A673 (cell line): ENCODE results near the gene DPF3. TPM values are rescaled to one million over a fixed set of nuclear protein-coding genes. Genes with fewer than 3 reads are reported as not detected.

Experiments
- BruUV-seq: library from RNA; stranded (reverse); fragments of 400-500 nt; replicated peaks from 2 replicates; lab custom pipeline; 2021; lab: Mats Ljungman, UMichigan
- CTCF ChIA-PET: fragments of 300-600 bp; sonication (Branson Sonifier 250); formaldehyde crosslinking; loops from one replicate; lab custom pipeline; 2022; ENCODE audit warnings: antibody characterized with exemption; lab: Charles Lee
- POLR2A ChIA-PET: fragments of 300-600 bp; sonication (Branson Sonifier 250); formaldehyde crosslinking; loops from one replicate; lab custom pipeline; 2022; ENCODE audit warnings: antibody characterized with exemption; ENCODE audit not compliant: low non-redundant PET; lab: Charles Lee
- DNase-seq: peaks from one replicate; pipeline ENCODE4 v3.0.0-alpha.2; 2015; ENCODE audit warnings: low spot score
- H3K27ac ChIP-seq: fragments of 200-600 bp; sonication (generic); 2 replicates; pipeline ENCODE4 v1.5.1; 2016; ENCODE audit warnings: mixed run types, low read depth, mild to moderate bottlenecking, mixed read lengths, antibody characterized with exemption, low read length; ENCODE audit not compliant: poor library complexity, severe bottlenecking
- H3K27me3 ChIP-seq: fragments of 200-600 bp; sonication (generic); replicated peaks from 2 replicates; pipeline ENCODE4 v1.6.1; 2017; ENCODE audit warnings: mixed run types, low read depth, mild to moderate bottlenecking, mixed read lengths, antibody characterized with exemption, low read length; ENCODE audit not compliant: insufficient read depth, poor library complexity
- H3K36me3 ChIP-seq: fragments of 200-600 bp; sonication (generic); 2 replicates; pipeline ENCODE4 v1.6.1; 2016; ENCODE audit warnings: mixed run types, mild to moderate bottlenecking, mixed read lengths, antibody characterized with exemption, low read length; ENCODE audit not compliant: insufficient read depth, poor library complexity, severe bottlenecking
- H3K4me1 ChIP-seq: fragments of 200-600 bp; sonication (generic); 2 replicates; pipeline ENCODE4 v1.6.1; 2017; ENCODE audit warnings: mixed run types, mild to moderate bottlenecking, mixed read lengths, antibody characterized with exemption, low read length; ENCODE audit not compliant: insufficient read depth, poor library complexity, severe bottlenecking
- H3K4me3 ChIP-seq: fragments of 200-600 bp; sonication (generic); 2 replicates; pipeline ENCODE4 v1.5.1; 2016; ENCODE audit warnings: low read depth, mixed run types, mild to moderate bottlenecking, mixed read lengths, low read length; ENCODE audit not compliant: poor library complexity, severe bottlenecking
- H3K9me3 ChIP-seq: fragments of 200-600 bp; sonication (generic); 2 replicates; pipeline ENCODE4 v1.6.1; 2016; ENCODE audit warnings: mixed run types, low read depth, mild to moderate bottlenecking, mixed read lengths, antibody characterized with exemption, low read length; ENCODE audit not compliant: poor library complexity, severe bottlenecking
- EZH2 ChIP-seq: fragments of 200-600 bp; sonication (generic); IDR thresholded peaks from 2 replicates; pipeline ENCODE4 v1.6.1; 2017; ENCODE audit warnings: borderline replicate concordance, low read depth, mild to moderate bottlenecking, mixed read lengths, antibody characterized with exemption, low read length; ENCODE audit not compliant: poor library complexity, severe bottlenecking
- intact Hi-C: fragments of 100-400 bp; cut with micrococcal nuclease; formaldehyde crosslinking; loops from one replicate; pipeline ENCODE4 v1.10.0; 2022; ENCODE audit not compliant: unreplicated experiment
- total RNA-seq: library from RNA; stranded (reverse); gene quantifications from 2 replicates; pipeline ENCODE4 v1.2.3, GENCODE V29; 2021
- TF ChIP-seq, protein P1 (sequence below): fragments of 300-800, 200-600 bp; sonication (generic); conservative IDR thresholded peaks from 2 replicates; pipeline ENCODE4 v1.5.1; 2017; ENCODE audit warnings: low read depth, mild to moderate bottlenecking, antibody characterized with exemption, low read length, moderate library complexity, mixed read lengths

Gene DPF3
- total RNA-seq, 1 experiment from 2014 or later = 15.7 TPM

DNA sequence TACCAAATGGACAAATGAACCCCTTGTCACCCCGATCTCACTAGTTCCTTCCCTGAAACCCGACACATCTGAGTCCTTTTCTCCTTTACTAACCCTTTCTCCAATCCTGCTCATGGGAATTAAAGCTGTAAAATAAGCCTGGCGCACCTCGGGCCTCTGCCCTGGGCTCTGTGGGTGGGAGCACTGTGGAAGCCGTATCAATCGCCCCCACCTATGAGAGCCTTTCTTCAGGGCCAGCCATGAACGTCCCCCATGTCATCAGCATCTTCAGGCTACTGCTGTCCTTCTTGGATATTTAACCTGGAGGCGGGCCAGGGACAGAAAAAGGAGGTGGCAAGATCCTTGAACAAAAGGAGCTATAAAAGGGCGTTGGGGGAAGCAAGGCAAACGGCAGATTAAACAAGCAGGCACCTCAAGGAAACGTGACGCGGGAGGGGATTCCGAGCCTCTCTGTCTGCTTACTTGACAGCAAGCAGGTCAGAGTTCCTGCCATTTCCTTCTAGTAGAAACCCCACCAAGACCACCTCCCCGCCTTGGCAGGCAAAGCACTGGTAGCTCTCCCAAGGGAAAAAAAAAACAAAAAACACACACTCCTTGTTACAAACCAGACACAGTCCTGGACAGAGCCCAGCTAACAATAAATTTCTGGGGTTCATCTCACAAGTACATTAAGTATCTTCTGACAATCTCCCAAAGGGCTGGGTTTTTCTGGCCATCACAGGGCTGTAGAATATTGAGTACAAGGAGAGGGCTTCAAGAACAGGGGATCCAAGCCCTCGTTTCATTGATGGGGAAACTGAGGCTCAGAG is 62.9 kb downstream of the DPF3 start:
- CTCF ChIA-PET = no interaction called here
- BruUV-seq = no TSS peak
- TF ChIP-seq, protein P1, sequence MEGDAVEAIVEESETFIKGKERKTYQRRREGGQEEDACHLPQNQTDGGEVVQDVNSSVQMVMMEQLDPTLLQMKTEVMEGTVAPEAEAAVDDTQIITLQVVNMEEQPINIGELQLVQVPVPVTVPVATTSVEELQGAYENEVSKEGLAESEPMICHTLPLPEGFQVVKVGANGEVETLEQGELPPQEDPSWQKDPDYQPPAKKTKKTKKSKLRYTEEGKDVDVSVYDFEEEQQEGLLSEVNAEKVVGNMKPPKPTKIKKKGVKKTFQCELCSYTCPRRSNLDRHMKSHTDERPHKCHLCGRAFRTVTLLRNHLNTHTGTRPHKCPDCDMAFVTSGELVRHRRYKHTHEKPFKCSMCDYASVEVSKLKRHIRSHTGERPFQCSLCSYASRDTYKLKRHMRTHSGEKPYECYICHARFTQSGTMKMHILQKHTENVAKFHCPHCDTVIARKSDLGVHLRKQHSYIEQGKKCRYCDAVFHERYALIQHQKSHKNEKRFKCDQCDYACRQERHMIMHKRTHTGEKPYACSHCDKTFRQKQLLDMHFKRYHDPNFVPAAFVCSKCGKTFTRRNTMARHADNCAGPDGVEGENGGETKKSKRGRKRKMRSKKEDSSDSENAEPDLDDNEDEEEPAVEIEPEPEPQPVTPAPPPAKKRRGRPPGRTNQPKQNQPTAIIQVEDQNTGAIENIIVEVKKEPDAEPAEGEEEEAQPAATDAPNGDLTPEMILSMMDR = no peak
- H3K4me3 ChIP-seq = no peak overlapping the region
- no peaks in the 10 kb centered on the region for H3K36me3 ChIP-seq
- H3K27ac ChIP-seq = no peak overlapping the region
- H3K4me1 ChIP-seq = no peaks in the 10 kb centered on the region
- POLR2A ChIA-PET = interaction anchor here (0.6 kb wide), 1 partner anchor 1410 kb away, joined by 3 read pairs; no protein-coding TSS in a partner anchor
- no peaks in the 10 kb centered on the region for H3K9me3 ChIP-seq
- no peaks in the 10 kb centered on the region for H3K27me3 ChIP-seq
- intact Hi-C loops = no loop called here
- DNase-seq = no peak

DNA sequence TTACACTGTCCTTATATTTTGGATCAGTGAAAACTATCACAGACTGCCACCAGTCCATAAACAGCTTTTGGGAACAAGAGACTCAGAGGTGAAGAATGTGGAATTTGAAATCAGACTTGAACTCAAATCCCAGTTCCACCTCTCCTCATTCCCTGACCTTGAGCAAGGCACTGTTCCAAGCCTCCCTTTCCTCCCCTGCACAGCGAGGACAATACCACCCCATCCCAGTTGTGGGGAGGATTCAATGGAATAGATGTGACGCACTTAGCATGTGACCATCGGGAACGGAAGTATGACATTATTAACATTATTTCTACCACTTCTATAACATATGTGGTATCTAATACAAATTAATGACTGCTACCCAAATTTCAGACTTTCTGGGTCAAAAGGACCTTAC is 63.5 kb downstream of the DPF3 start:
- POLR2A ChIA-PET = no interaction called here
- no peak overlapping the region for H3K27ac ChIP-seq
- intact Hi-C loops = no loop called here
- no peaks in the 10 kb centered on the region for H3K4me1 ChIP-seq
- H3K9me3 ChIP-seq = no peaks in the 10 kb centered on the region
- no peak for DNase-seq
- no peaks in the 10 kb centered on the region for H3K36me3 ChIP-seq
- CTCF ChIA-PET = no interaction called here
- TF ChIP-seq EZH2 = no peak
- TF ChIP-seq, protein P1 = no peak
- no TSS peak for BruUV-seq
- no peak overlapping the region for H3K4me3 ChIP-seq
- H3K27me3 ChIP-seq = no peaks in the 10 kb centered on the region

DNA sequence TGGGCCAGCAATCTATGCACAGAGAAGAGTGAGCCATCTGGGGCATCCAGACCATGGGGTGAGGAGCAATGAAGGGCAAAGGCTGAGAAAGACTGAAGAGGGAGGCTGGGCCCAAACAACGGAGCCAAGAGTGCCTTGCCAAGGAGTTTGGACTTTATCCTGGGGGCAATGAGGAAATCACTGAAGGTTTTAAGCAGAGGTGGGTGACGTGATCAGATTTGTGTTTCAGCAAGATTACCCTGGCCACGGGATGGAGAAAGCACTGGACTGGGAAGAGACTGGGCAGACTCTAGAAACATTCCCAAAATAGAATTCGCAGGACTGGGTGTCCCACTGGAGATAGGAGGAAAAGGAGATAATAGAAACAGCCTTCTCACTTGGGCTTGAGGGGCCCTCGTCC is 65.3 kb downstream of the DPF3 start:
- TF ChIP-seq EZH2 = no peak
- TF ChIP-seq, protein P1 = no peak
- Histone ChIP-seq H3K36me3 (no peaks in the 10 kb centered on the region), H3K27ac (no peak overlapping the region), H3K4me1 (no peaks in the 10 kb centered on the region), H3K27me3 (no peaks in the 10 kb centered on the region), H3K4me3 (no peak overlapping the region), H3K9me3 (no peaks in the 10 kb centered on the region)
- CTCF ChIA-PET = no interaction called here
- no TSS peak for BruUV-seq
- DNase-seq = no peak
- intact Hi-C loops = no loop called here
- POLR2A ChIA-PET = no interaction called here
